SK-N-SH (cell line): ENCODE results near the gene GALNT6.

Experiments used
- EP300 ChIP-seq, 2 experiments: IDR thresholded peaks; 2 replicates each; pipeline versions ENCODE4 v1.4.0 to v1.6.1; 2012; ENCODE audit warnings: borderline replicate concordance in 1 of 2, low read depth in 1 of 2, low read length in 1 of 2
- FOXM1 ChIP-seq: IDR thresholded peaks from 2 replicates; pipeline ENCODE4 v1.4.0; 2012; ENCODE audit warnings: low read depth, mild to moderate bottlenecking
- MXI1 ChIP-seq: IDR thresholded peaks from 2 replicates; pipeline ENCODE4 v1.6.1; 2012; ENCODE audit warnings: mild to moderate bottlenecking, low read depth, low read length, improper control_type of control experiment
- NRF1 ChIP-seq: IDR thresholded peaks from 2 replicates; pipeline ENCODE4 v1.6.1; 2012; ENCODE audit warnings: low read depth, mild to moderate bottlenecking, low read length
- RFX5 ChIP-seq: IDR thresholded peaks from 2 replicates; pipeline ENCODE4 v1.6.1; 2012; ENCODE audit warnings: mild to moderate bottlenecking, improper control_type of control experiment, low read length
- SMC3 ChIP-seq: IDR thresholded peaks from 2 replicates; pipeline ENCODE4 v1.6.1; 2012; ENCODE audit warnings: low read depth, low read length, improper control_type of control experiment
- TAF1 ChIP-seq: IDR thresholded peaks from 2 replicates; pipeline ENCODE4 v1.6.1; 2012; ENCODE audit warnings: low read depth, mild to moderate bottlenecking, low read length, moderate library complexity, borderline replicate concordance
- USF2 ChIP-seq: fragments of 150-350 bp; IDR thresholded peaks from 2 replicates; pipeline ENCODE4 v1.6.1; 2017; ENCODE audit warnings: antibody characterized with exemption, low read length, low read depth, borderline replicate concordance
- YY1 ChIP-seq: IDR thresholded peaks from 2 replicates; pipeline ENCODE4 v1.4.0; 2012; ENCODE audit warnings: low read depth, mild to moderate bottlenecking
- TF ChIP-seq, protein P1 (sequence below): fragments of 200-600 bp; sonication (generic); IDR thresholded peaks from 2 replicates; pipeline ENCODE4 v1.6.1; 2017; ENCODE audit warnings: antibody characterized with exemption, mild to moderate bottlenecking, moderate library complexity
- TF ChIP-seq, protein P2 (sequence below): IDR thresholded peaks from 2 replicates; pipeline ENCODE4 v1.4.0; 2012; ENCODE audit warnings: low read depth

- TF ChIP-seq FOXM1 (no peak), TAF1 (no peak), EP300 (IDR thresholded peaks at IDR 0.05; ENCODE audit: borderline replicate concordance in 1 of 2, low read depth in 1 of 2, low read length in 1 of 2) (no peak), SMC3 (no peak), NRF1 (no peak), USF2 (no peak), RFX5 (no peak), MXI1 (no peak), YY1 (no peak)
- TF ChIP-seq, protein P1, sequence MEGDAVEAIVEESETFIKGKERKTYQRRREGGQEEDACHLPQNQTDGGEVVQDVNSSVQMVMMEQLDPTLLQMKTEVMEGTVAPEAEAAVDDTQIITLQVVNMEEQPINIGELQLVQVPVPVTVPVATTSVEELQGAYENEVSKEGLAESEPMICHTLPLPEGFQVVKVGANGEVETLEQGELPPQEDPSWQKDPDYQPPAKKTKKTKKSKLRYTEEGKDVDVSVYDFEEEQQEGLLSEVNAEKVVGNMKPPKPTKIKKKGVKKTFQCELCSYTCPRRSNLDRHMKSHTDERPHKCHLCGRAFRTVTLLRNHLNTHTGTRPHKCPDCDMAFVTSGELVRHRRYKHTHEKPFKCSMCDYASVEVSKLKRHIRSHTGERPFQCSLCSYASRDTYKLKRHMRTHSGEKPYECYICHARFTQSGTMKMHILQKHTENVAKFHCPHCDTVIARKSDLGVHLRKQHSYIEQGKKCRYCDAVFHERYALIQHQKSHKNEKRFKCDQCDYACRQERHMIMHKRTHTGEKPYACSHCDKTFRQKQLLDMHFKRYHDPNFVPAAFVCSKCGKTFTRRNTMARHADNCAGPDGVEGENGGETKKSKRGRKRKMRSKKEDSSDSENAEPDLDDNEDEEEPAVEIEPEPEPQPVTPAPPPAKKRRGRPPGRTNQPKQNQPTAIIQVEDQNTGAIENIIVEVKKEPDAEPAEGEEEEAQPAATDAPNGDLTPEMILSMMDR: no peak
- TF ChIP-seq, protein P2, sequence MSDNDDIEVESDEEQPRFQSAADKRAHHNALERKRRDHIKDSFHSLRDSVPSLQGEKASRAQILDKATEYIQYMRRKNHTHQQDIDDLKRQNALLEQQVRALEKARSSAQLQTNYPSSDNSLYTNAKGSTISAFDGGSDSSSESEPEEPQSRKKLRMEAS: no peak
Observed at GRCh38 chr12:51378749-51379148, 12.5 kb downstream of the GALNT6 start.
